Cerebellar cortex (tissue), 1 donor: ENCODE measurements around the gene SLC16A7.

Source experiments
- DNase-seq: peaks from one replicate; pipeline ENCODE4 v3.0.0-alpha.2; 2015; ENCODE audit warnings: low spot score

SLC16A7 gene

DNA sequence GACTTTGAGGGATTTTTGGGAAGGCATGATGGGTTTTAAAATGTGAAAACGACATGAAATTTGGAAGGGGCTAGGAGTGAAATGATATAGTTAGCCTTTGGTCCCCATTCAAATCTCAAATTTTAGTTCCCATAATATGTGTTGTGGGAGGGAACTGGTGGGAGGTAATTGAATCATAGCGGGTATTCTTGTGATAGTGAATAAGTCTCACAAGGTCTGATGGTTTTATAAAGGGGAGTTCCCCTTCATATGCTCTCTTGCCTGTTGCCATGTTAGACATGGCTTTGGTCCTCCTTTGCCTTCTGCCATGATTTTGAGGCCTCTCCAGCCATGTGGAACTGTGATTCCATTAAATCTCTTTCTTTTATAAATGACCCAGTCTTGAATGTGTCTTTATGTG lies 72.8 kb downstream of the SLC16A7 start:
- no peak for DNase-seq

DNA sequence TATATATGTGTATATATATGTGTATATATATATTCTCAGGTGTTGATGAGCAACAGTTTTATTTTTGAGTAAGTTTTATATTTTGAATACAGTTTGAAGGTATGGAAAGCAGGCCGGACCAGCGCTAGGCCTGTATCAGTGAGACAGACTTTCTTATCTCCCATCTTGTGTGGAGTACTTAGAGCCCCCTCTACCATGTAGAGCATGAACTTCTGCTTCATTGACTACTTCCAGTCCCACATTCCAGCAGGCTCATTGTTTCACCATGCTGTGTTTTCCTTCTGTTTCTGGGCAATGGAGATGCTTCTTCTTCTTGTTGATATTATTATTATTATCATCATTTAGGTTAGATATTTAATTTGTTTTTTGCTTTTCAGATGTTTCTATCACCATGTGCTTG lies 76.4 kb downstream of the SLC16A7 start:
- no peak for DNase-seq

GRCh38 chr12:59675461-59675860 lies 79.6 kb downstream of the SLC16A7 start:
- no peak for DNase-seq

DNA sequence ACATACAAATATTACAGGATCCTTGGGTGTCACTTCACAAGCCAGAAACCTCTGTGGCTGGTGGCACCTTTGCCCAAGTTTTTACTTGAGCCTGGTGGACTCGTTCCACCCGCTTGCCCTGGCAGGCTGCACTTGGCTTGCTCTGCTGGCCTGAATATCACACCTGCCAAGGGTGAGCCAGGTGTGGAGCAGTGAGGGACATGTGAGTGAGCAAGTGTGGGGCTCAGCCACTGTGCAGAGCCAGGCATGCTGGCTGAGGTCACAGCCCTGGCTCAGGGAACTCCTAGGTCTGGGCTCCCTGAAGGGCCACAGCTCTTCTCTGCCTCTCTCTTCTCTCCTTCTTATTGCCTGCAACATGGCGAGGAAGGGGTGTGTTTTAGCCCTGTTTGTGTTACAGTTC lies 82.0 kb downstream of the SLC16A7 start:
- no peak for DNase-seq

GRCh38 chr12:59678759-59679411 lies 83.1 kb downstream of the SLC16A7 start:
- DNase-seq, result no peak

DNA sequence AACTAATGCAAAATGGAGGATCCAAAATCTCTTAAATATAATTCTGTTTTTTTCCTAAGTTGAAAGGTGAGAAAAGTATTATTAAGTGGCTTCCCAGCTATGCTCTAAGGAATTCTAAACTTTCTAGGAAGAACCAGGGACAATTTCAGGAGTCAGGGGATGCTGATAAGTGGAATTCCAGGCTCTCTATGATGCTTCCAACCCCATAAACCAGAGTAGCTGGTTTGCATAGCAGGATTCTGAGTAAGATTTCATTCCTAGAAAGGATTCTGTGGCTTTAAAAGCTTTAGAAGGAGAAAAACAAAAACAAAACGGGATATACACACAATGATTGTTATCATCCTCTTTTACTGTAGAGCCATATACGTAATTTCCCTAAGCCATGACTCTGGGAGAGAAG lies 93.9 kb downstream of the SLC16A7 start:
- no peak for DNase-seq

GRCh38 chr12:59695379-59695778 lies 99.5 kb downstream of the SLC16A7 start:
- no peak for DNase-seq

DNA sequence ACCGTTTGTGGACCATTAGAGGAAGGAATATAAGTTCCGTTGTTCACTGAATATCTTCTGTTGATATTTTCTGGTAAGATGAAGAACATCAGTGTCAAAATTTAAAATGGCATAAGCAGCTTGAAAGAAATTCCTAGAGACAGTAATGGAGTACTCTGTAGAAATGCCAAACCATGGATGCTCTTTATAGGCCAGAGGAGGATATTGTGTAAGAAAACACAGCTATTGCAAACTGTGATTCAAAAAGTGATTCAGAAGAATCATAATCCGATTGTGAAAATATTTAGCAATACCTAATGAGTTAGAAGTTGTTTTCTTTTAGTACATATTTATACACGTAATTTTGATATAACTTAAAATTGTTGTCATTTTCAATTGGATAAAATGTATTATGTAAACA lies 102.8 kb downstream of the SLC16A7 start:
- DNase-seq, result no peak

DNA sequence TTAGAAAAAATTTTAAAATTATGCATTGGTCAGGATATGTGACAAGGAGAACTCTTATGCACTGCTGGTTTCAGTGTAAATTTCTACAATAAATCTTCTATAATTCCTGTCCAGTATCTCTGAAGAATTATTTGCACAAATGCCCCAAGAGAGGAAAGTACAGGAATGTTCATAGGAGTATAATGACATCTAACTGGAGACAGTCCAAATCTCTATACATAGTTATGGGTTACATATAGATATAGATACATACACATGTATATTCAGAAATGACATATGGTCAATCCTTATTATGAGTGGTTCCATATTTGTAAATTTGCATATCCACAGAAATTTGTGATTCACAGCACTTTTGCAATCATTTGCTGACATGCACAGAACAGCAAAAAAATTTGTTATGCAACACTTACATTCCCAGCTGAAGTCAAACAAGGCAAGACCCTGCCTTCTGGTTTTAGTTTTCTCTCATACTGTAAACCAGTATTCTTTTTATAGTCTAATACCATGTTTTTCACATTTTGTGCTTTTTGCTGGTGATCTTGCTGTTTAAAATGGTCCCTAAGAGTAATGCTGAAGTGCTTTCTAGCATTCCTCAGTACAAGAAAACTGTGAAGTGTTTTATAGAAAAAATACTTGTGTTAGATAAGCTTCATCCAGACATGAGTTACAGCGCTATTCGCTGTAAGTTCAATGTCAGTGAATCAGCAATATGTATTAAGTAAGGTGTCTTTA lies 103.8 kb downstream of the SLC16A7 start:
- no peak for DNase-seq

DNA sequence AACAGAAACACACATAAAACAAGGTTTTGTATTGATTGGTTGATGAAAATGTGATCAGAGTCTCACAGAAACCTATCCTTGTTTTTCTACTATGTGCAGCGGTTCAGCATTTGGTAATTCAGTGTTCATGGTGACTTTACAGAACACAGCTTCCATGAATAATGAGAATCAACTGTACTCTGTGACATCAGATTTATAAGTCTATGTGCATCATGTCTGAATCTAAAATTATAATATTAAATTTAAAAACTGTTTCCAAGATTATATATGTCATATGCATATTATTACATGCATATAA lies 104.3 kb downstream of the SLC16A7 start:
- DNase-seq, result no peak

- no peak for DNase-seq
Measured at GRCh38 chr12:59708064-59708463, 112.2 kb downstream of the SLC16A7 start.

GRCh38 chr12:59708484-59708883 lies 112.7 kb downstream of the SLC16A7 start:
- DNase-seq, result no peak

GRCh38 chr12:59710004-59710628 lies 114.3 kb downstream of the SLC16A7 start:
- DNase-seq, result no peak

DNA sequence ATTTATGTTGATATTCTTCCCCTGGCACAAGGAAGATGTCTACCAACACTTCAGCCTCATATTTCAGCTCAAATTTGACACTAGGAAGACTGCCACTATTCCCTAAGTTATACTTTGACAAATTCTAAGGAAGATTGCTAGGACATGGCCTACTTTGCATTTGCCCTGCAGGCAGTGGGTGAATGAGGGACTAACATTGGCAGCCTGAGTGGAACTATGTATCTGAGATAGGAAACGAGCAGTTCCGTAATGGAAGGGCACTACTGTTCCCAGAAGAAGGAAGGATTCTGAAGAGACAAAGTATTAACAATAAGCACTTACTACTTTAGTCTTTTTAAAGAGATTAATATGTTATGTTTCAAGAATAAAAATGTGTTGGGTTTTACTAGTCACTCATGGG lies 115.1 kb downstream of the SLC16A7 start:
- no peak for DNase-seq

GRCh38 chr12:59715434-59715833 lies 119.6 kb downstream of the SLC16A7 start:
- no peak for DNase-seq

DNA sequence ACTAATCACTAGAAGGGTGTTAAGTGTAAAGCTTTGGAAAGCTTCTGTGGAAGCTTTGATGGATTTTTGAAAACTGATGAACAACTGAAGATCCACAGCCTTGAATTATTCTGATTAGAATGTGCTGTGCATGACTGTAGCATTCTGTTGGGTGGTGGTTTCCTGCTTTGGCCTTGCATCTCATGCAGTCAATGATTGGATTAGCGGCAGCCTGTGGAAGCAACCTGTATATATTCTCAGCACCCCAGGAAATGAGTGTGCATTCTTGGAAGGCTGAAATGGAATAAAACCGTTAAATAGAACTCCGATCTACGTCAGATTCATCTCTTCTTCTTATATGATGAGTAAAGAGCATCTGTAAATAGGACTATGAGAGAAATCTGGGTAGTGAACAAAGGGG lies 120.2 kb downstream of the SLC16A7 start:
- DNase-seq, result no peak

GRCh38 chr12:59717436-59717835 lies 121.6 kb downstream of the SLC16A7 start:
- DNase-seq, result no peak

DNA sequence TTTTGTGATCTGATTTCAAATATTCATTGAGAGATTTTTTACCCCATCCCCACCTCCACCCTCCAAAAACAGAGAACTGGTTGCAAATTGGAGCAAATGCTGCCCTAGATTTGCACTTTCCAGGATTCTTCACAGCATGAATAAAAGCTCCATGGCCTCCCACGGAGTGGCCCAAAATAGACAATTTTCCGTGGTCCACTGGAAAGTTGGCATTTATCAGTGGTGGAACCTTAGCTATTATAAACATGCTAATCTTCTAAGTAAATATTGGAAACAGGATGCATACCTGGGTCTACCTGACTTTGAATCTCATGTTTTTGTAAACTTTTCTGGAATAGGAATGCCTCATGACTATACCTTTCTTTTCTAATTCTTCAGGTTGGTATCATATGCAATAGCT lies 123.9 kb downstream of the SLC16A7 start:
- DNase-seq, result peak; percentile 24

DNA sequence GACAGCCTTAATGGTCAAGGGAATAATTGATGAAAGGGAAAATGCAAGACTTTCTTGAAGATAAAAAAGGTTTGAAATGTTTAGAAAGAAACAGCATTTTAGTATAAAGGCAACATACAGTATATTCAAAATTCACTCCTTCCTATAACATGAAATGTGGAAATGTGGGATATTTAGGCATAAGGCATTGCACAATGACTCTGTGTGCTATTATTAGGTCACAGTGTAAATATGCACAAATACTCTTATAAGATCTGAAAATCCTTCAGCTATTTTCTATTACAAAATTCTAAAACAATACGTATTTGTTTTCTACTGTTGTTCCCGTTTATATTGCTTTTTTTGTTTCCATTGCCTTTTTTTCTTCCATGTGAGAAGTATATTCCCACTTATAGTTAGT lies 127.7 kb downstream of the SLC16A7 start:
- no peak for DNase-seq

- no peak for DNase-seq
Measured at GRCh38 chr12:59724011-59724695, 128.3 kb downstream of the SLC16A7 start.

- no peak for DNase-seq
Measured at GRCh38 chr12:59733200-59733599, 137.4 kb downstream of the SLC16A7 start.

DNA sequence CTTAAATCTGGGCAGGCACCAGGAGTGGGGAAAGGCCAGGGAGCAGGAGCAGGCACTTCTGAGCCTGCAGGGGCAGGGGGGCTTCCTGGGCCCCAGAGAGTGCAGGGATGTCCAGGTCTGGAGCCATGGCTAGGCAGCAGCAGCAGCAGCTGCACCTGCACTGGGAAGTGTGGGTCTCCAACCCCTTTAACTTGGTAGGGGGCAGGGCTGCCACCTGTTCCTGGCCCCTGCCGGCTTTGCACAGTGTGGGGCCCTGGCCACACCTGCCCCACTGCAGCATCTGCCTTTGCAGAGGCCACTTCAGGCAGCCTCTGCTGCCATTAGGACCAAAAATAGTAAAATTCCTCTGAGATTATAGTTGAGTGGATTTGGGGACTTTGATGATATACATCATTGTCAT lies 138.5 kb downstream of the SLC16A7 start:
- DNase-seq, result no peak

DNA sequence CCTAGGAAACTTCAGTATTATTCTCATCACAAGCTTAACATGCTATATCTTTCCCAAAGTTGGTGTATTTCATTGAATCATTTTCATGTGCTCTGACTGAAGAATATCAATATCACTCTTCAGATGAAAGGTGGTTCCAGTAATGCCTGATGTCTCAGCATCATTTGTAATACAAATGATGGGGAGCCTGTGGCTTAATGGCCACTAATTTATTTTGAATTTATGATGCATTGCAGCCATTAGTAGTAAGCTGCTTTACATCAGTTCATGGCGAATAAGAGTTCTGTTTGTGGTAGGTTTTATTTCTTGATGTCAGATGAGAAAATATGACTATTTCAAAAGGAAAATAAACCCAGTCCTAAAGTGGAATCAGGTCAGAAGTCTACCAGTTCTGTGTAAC lies 139.4 kb downstream of the SLC16A7 start:
- no peak for DNase-seq
